Heart right ventricle (tissue), 16 donors: ENCODE data around the gene BRAT1. TPM values are rescaled to one million over a fixed set of nuclear protein-coding genes. Genes with fewer than 3 reads are reported as not detected.
A peak's percentile ranks its signal among the peaks of the same experiment; 100 is the strongest.

Source experiments
- ATAC-seq, 8 donors: fragments of 200-7000 bp; cut with Tn5 transposase; one replicate each; pipeline ENCODE4 v1.9.1; 2020; ENCODE audit warnings: mild to moderate bottlenecking in 8 of 8, moderate library complexity in 8 of 8, moderate number of reproducible peaks in 1 of 8
- DNase-seq, 2 donors: peaks; one replicate each; pipeline ENCODE4 v3.0.0-alpha.2; 2020
- H3K27ac ChIP-seq, 10 donors: fragments of 200-600 bp; sonication (generic) in 2 of 10; one replicate each; pipeline versions ENCODE4 v1.5.0 to v1.8.0; 2020 to 2022; ENCODE audit warnings: mild to moderate bottlenecking in 3 of 10
- H3K27me3 ChIP-seq, 7 donors: fragments of 200-600 bp; one replicate each; pipeline ENCODE4 v1.8.0; 2021 to 2022; ENCODE audit warnings: mild to moderate bottlenecking in 2 of 7
- H3K36me3 ChIP-seq, 9 donors: fragments of 200-600 bp; sonication (generic) in 1 of 9; one replicate each; pipeline versions ENCODE4 v1.5.0 to v1.8.0; 2020 to 2022; ENCODE audit warnings: mild to moderate bottlenecking in 2 of 9
- H3K4me1 ChIP-seq, 9 donors: fragments of 200-600 bp; sonication (generic) in 1 of 9; one replicate each; pipeline versions ENCODE4 v1.5.0 to v1.8.0; 2020 to 2022; ENCODE audit warnings: mild to moderate bottlenecking in 4 of 9
- H3K4me3 ChIP-seq, 10 donors: fragments of 200-600 bp; sonication (generic) in 2 of 10; one replicate each; pipeline versions ENCODE4 v1.5.0 to v1.8.0; 2020 to 2022; ENCODE audit warnings: mild to moderate bottlenecking in 7 of 10, moderate library complexity in 2 of 10
- H3K9me3 ChIP-seq, 11 donors: fragments of 200-600 bp in 10 of 11; sonication (generic) in 2 of 11; one replicate each; pipeline versions ENCODE4 v1.5.0 to v1.8.0; 2013 to 2022; ENCODE audit warnings: mild to moderate bottlenecking in 2 of 11, control low read depth in 1 of 11, moderate library complexity in 1 of 11
- WGBS, 2 donors: extraction: QIAGEN DNeasy Blood & Tissue Kit; methylation state at CpG; one replicate each; pipeline ENCODE4 v1.1.7; 2013; ENCODE audit warnings: inconsistent platforms in 1 of 2; 5-methylcytosine and 5-hydroxymethylcytosine counted together
- intact Hi-C, 10 donors: fragments of 100-400 bp; cut with DNase I; formaldehyde crosslinking; loops; one replicate each; pipeline versions ENCODE4 v1.11.1 to v1.14.2; 2022
- polyA plus RNA-seq, 2 donors: library from polyadenylated mRNA; stranded (reverse); fragments of 200-250 nt; gene quantifications; one replicate each; pipeline ENCODE4 v1.2.3, GENCODE V29; 2013
- total RNA-seq, 10 donors: library from RNA; stranded (reverse); fragmentation: NEBNext Ultra II Directional in 3 of 10; extraction: Animal tissue kit (Norgen Biotek cat#: 25700) in 3 of 10; gene quantifications; one replicate each; pipeline versions ENCODE4 v1.2.1 to v1.2.4, GENCODE V29; 2021 to 2023
- TF ChIP-seq, protein P1 (sequence below), 9 donors: fragments of 200-600 bp; sonication (generic) in 2 of 9; IDR thresholded peaks; one replicate each; pipeline versions ENCODE4 v1.5.0 to v1.8.0; 2021 to 2022; ENCODE audit warnings: antibody characterized with exemption in 9 of 9, mild to moderate bottlenecking in 5 of 9, moderate library complexity in 1 of 9
- donor health status: Arrhythmogenic right ventricular cardiomyopathy.
- donor health status: ischemic (EF 13 %, LVEDD 7.1; RV severe dilation, severe dysfunction).
- donor health status: healthy with polysubstance abuse.
- donor health status: DM: no; HTN: yes; CAD: no.
- donor health status: DM: no; HTN: no; CAD: no.
- donor health status: ischemic (EF 25% LVEDD 6.9; RV normal size, moderate dysfunction).
- donor health status: ischemic (EF 25% LVEDD 5.7; RV mildly dilated, moderate dysfunction).
- donor health status: healthy.
- donor health status: DM: yes; HTN: yes; CAD: no.
- donor health status: Ischemic cardiomyopathy.
- donor health status: ischemic (EF 35%, LVEDD 5.7; RV mildly dilated, moderate dysfunction).
- donor health status: nonischemic (EF 11% LVEDD 7.7; RV severe dilation, severe dysfunction).
- donor health status: DM: yes; HTN: yes; CAD: no.
- donor health status: PGD.
- donor health status: ischemic (EF 29% LVEDD 5.4; RV normal size, mild dysfunction).
- donor health status: nonischemic (EF 23%, LVEDD 6.1; RV moderate dilation, normal function).

BRAT1 gene
- total and polyA plus RNA-seq, 12 donors: 10.6 to 22.8 (median 13.9) TPM

DNA sequence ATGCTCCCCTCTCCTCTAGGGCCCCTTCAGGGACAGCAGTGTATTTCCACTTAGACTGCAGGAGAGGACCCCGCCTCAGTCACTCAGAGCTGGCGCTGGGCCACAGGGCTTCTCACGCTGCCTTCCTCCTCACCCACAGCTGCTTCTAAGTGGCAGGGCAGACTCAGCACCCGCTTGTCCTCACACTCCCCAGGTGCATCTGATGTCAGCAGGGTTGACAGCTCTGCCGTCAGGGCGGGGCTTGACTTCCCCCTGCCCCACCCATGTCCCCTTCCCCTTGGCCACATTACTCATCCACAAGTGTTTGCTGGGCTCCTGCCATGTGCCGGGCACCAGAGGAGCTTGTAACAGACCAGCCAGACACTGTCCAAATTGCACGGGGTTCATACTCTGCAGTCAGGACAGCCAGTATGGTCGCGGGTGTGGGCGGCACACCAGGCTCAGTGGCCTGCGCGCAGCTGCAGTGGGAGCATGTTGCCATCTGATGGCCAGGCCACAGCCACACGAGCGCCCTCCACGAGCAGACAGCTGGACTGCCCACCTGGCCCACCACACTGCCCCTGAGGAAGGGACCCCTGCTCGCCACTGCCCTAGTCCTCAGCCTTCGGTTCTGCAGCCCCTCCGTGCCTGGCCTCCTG lies 47.2 kb upstream of the BRAT1 start:
- Histone ChIP-seq H3K4me3 (no peak overlapping the region), H3K36me3 (peaks cover 0 to 52% (median 15%) of the 10 kb centered on the region in 9 donors), H3K27ac (no peak overlapping the region), H3K27me3 (no peaks in the 10 kb centered on the region), H3K9me3 (no peaks in the 10 kb centered on the region), H3K4me1 (peaks cover 4 to 33% (median 25%) of the 10 kb centered on the region in 9 donors)
- ATAC-seq (peak in 1 of 8 donors; percentile 3), DNase-seq (no peak)
- WGBS, 2 donors: 83 to 88% methylated on average over 19 of the region's 19 CpGs
- intact Hi-C loops: loop anchor here in 1 of 10 donors (5.0 kb wide), 1 partner anchor 40 kb away; no protein-coding TSS in a partner anchor
- TF ChIP-seq, protein P1, sequence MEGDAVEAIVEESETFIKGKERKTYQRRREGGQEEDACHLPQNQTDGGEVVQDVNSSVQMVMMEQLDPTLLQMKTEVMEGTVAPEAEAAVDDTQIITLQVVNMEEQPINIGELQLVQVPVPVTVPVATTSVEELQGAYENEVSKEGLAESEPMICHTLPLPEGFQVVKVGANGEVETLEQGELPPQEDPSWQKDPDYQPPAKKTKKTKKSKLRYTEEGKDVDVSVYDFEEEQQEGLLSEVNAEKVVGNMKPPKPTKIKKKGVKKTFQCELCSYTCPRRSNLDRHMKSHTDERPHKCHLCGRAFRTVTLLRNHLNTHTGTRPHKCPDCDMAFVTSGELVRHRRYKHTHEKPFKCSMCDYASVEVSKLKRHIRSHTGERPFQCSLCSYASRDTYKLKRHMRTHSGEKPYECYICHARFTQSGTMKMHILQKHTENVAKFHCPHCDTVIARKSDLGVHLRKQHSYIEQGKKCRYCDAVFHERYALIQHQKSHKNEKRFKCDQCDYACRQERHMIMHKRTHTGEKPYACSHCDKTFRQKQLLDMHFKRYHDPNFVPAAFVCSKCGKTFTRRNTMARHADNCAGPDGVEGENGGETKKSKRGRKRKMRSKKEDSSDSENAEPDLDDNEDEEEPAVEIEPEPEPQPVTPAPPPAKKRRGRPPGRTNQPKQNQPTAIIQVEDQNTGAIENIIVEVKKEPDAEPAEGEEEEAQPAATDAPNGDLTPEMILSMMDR (IDR thresholded peaks at IDR 0.05): no peak

GRCh38 chr7:2601907-2602306 lies 46.6 kb upstream of the BRAT1 start:
- ATAC-seq (no peak), DNase-seq (no peak)
- H3K27me3 ChIP-seq: no peaks in the 10 kb centered on the region
- H3K4me1 ChIP-seq: peaks cover 0 to 27% (median 19%) of the 10 kb centered on the region in 9 donors
- peaks cover 0 to 58% (median 15%) of the 10 kb centered on the region in 9 donors for H3K36me3 ChIP-seq
- no peaks in the 10 kb centered on the region for H3K9me3 ChIP-seq
- TF ChIP-seq, protein P1 (IDR thresholded peaks at IDR 0.05): no peak
- WGBS, 2 donors: 95 to 97% methylated on average over 11 of the region's 11 CpGs
- H3K27ac ChIP-seq: no peak overlapping the region
- no peak overlapping the region for H3K4me3 ChIP-seq
- intact Hi-C loops: loop anchor here in 1 of 10 donors (5.0 kb wide), 1 partner anchor 40 kb away; no protein-coding TSS in a partner anchor

- Histone ChIP-seq H3K27ac (no peak overlapping the region), H3K9me3 (no peaks in the 10 kb centered on the region), H3K4me1 (peaks cover 0 to 18% (median 12%) of the 10 kb centered on the region in 9 donors), H3K36me3 (peaks cover 0 to 66% (median 15%) of the 10 kb centered on the region in 9 donors), H3K4me3 (no peak overlapping the region), H3K27me3 (no peaks in the 10 kb centered on the region)
- TF ChIP-seq, protein P1 (IDR thresholded peaks at IDR 0.05): no peak
- intact Hi-C loops: loop anchor here in 1 of 10 donors (5.0 kb wide), 1 partner anchor 41 kb away; no protein-coding TSS in a partner anchor
- 86% methylated on average over 9 of the region's 9 CpGs for WGBS, 2 donors
- DNase-seq (no peak), ATAC-seq (no peak)
These were observed 45.7 kb upstream of the BRAT1 start for GRCh38 chr7:2601065-2601464.

DNA sequence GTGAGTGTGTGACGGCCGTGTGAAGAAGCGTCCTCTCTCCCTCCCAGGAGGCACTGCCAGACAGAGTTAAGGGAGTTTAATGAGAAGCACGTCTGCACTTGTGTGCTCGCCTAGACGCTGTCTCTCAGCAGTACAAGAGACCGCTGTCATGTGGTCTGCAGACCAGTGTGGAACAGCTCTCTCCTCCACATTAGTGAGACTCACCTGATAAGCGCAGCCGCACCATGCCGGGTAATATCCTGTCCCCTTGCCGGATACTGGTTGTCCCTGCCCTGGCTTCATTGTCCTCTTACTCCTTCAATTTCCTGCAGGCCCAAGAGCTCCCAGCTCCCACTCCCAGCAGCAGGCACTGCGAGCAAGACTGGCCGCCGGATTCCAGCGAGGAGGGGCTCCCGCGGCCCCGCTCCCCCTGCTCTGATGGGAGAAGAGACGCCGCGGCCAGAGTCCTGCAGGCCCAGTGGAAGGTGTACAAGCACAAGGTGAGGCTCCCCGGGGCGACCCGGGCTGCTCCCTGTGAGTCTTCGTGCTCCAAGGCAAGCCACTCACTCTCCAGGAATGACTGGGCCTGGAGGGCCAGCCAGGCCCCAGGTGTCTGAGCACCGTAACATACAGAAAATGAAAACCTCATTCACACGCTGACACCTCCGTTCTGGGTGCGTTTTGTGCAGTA lies 43.0 kb upstream of the BRAT1 start:
- no peak for DNase-seq
- peaks cover 0 to 94% (median 23%) of the 10 kb centered on the region in 9 donors for H3K36me3 ChIP-seq
- H3K27ac ChIP-seq: no peak overlapping the region
- WGBS, 2 donors: 75 to 77% methylated on average over 29 of the region's 29 CpGs
- no peaks in the 10 kb centered on the region for H3K9me3 ChIP-seq
- intact Hi-C loops: no loop called here
- H3K4me1 ChIP-seq: peaks cover 0 to 5% (median 0%) of the 10 kb centered on the region in 9 donors
- H3K4me3 ChIP-seq: no peak overlapping the region
- peak in 5 of 8 donors; percentile 23 to 64 (median 50) for ATAC-seq
- H3K27me3 ChIP-seq: no peaks in the 10 kb centered on the region
- TF ChIP-seq, protein P1 (IDR thresholded peaks at IDR 0.05): no peak
